GM23248 (cell line): ENCODE measurements around the gene ZNF320. TPM values are rescaled to one million over a fixed set of nuclear protein-coding genes. Genes with fewer than 3 reads are reported as not detected.
"Not testable (repeated sequence)": the region's sequence is repeated elsewhere in the genome, so short reads cannot be mapped to it uniquely, and the experiment has no call there.

Experiments
- DNase-seq: peaks from one replicate; pipeline ENCODE4 v3.0.0-alpha.2; 2015
- H2AFZ ChIP-seq: fragments of 200-600 bp; sonication (generic); 2 replicates; pipeline ENCODE4 v1.6.1; 2016; ENCODE audit warnings: antibody characterized with exemption
- H3F3A ChIP-seq: fragments of 200-600 bp; sonication (generic); 2 replicates; pipeline ENCODE4 v1.6.1; 2016; ENCODE audit warnings: mild to moderate bottlenecking, antibody characterized with exemption, mixed run types; ENCODE audit not compliant: insufficient read depth
- H3K27ac ChIP-seq: fragments of 200-600 bp; sonication (generic); 2 replicates; pipeline ENCODE4 v1.5.1; 2016; ENCODE audit warnings: mild to moderate bottlenecking
- H3K27me3 ChIP-seq: fragments of 200-600 bp; sonication (generic); replicated peaks from 2 replicates; pipeline ENCODE4 v1.6.1; 2016; ENCODE audit warnings: mild to moderate bottlenecking; ENCODE audit not compliant: insufficient read depth
- H3K36me3 ChIP-seq: fragments of 200-600 bp; sonication (generic); 2 replicates; pipeline ENCODE4 v1.6.1; 2016; ENCODE audit warnings: low read depth, mild to moderate bottlenecking
- H3K4me1 ChIP-seq: fragments of 200-600 bp; sonication (generic); 2 replicates; pipeline ENCODE4 v1.6.1; 2016; ENCODE audit warnings: mild to moderate bottlenecking; ENCODE audit not compliant: insufficient read depth
- H3K4me2 ChIP-seq: fragments of 200-600 bp; sonication (generic); one replicate; pipeline ENCODE4 v1.6.1; 2016; ENCODE audit warnings: mild to moderate bottlenecking; ENCODE audit not compliant: unreplicated experiment
- H3K4me3 ChIP-seq: fragments of 200-600 bp; sonication (generic); 2 replicates; pipeline ENCODE4 v1.5.1; 2016; ENCODE audit warnings: mild to moderate bottlenecking
- H3K79me2 ChIP-seq: fragments of 200-600 bp; sonication (generic); 2 replicates; pipeline ENCODE4 v1.6.1; 2016; ENCODE audit warnings: mild to moderate bottlenecking; ENCODE audit not compliant: insufficient read depth
- H3K9ac ChIP-seq: fragments of 200-600 bp; sonication (generic); 2 replicates; pipeline ENCODE4 v1.6.1; 2016; ENCODE audit warnings: mild to moderate bottlenecking
- H3K9me2 ChIP-seq: fragments of 200-600 bp; sonication (generic); 2 replicates; pipeline ENCODE4 v1.6.1; 2016; ENCODE audit warnings: mixed run types, mild to moderate bottlenecking, moderate library complexity; ENCODE audit not compliant: insufficient read depth
- H3K9me3 ChIP-seq: fragments of 200-600 bp; sonication (generic); one replicate; pipeline ENCODE4 v1.6.1; 2017; ENCODE audit warnings: low read depth
- H4K20me1 ChIP-seq: fragments of 200-600 bp; sonication (generic); 2 replicates; pipeline ENCODE4 v1.6.0; 2016; ENCODE audit not compliant: insufficient read depth
- EZH2 ChIP-seq: fragments of 200-600 bp; sonication (generic); IDR thresholded peaks from 2 replicates; pipeline ENCODE4 v1.6.1; 2018; ENCODE audit warnings: antibody characterized with exemption, mild to moderate bottlenecking; ENCODE audit not compliant: insufficient read depth, poor library complexity, severe bottlenecking
- EZH2phosphoT487 ChIP-seq: fragments of 200-600 bp; sonication (generic); IDR thresholded peaks from 2 replicates; pipeline ENCODE4 v1.6.1; 2018; ENCODE audit warnings: antibody characterized with exemption, moderate library complexity, mild to moderate bottlenecking, low read depth; ENCODE audit not compliant: insufficient read depth
- WGBS, 2 experiments: methylation state at CpG; one replicate each; pipeline ENCODE4 v1.1.6; 2015 to 2017; ENCODE audit warnings: low lambda C conversion rate in 2 of 2, low coverage in 1 of 2; ENCODE audit errors: missing lambda C conversion rate in 2 of 2; 5-methylcytosine and 5-hydroxymethylcytosine counted together
- in situ Hi-C: fragments of 300-500 bp; cut with MboI; formaldehyde crosslinking; loops from 2 replicates; pipeline ENCODE4 v1.15.0; 2020
- polyA plus RNA-seq: library from polyadenylated mRNA; unstranded; fragments of >200 nt; fragmentation: Nextera tagmentation; extraction: Ambion mirVana; gene quantifications from 2 replicates; pipeline ENCODE4 v1.2.1, GENCODE V29; 2016
- total RNA-seq: library from RNA; depleted of rRNA; stranded (reverse); fragments of >200 nt; shearing (Covaris generic); gene quantifications from 2 replicates; pipeline ENCODE4 v1.2.3, GENCODE V29; 2014

ZNF320 gene
- total and polyA plus RNA-seq, 2 experiments from 2014 or later, result 4.3 to 16.4 TPM

DNA sequence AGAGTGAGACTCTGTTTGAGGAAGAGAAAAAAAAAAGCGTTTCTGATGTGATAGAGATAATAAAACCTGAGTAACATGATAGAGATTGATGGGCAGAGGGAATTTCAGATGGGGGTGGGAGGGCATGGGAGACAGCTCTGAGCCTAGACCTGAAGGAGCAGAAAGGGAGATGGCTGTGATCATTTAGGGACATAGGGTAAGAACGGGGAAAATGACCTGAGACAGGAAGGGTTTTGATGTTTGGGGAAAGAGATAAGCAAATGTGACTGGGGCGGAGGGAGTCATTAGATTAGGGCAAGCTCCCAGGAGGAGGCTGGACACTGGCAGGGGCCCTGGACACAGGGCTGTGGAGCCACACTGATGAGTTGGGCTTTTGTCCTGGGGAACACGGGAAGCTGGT lies 6.1 kb downstream of the ZNF320 start:
- no peaks in the 10 kb centered on the region for H3K9me2 ChIP-seq
- H2AFZ ChIP-seq, result no peak overlapping the region
- H3K9me3 ChIP-seq, result no peaks in the 10 kb centered on the region
- H3F3A ChIP-seq, result no peaks in the 10 kb centered on the region
- peaks cover 21% of the 10 kb centered on the region; the same call in 1 of the 2 replicates for H3K36me3 ChIP-seq
- in situ Hi-C loops, result no loop called here
- H3K4me1 ChIP-seq, result peaks cover under 1% of the 10 kb centered on the region; the same call in 1 of the 2 replicates
- no peak overlapping the region for H3K4me2 ChIP-seq
- 81 to 82% methylated on average over 3 to 4 of the region's 4 CpGs for WGBS, 2 experiments
- H3K27ac ChIP-seq, result no peak overlapping the region
- peaks cover 32% of the 10 kb centered on the region for H3K79me2 ChIP-seq
- H3K9ac ChIP-seq, result no peak overlapping the region
- no peaks in the 10 kb centered on the region for H3K27me3 ChIP-seq
- DNase-seq, result no peak
- TF ChIP-seq EZH2 (no peak), EZH2phosphoT487 (no peak)
- H3K4me3 ChIP-seq, result no peak overlapping the region
- no peaks in the 10 kb centered on the region for H4K20me1 ChIP-seq

DNA sequence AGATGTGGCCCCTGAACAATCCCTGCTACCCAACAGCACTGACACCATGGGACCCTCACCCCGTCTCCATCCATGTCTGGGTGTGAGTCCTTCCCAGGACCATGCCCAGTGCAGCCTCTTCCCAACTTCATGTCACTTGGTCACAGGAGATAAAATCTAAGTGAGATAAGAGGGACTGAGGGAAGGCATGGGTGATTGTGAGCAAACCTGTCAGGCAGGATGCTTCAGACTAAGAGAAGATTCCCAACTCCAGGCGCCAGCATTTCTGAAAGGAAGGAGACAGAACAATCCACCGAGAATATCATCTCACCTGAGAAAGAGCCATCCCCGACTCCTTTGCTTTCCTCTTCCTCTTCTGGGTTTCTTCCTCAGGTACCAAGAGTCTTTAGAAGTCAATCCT lies 7.5 kb downstream of the ZNF320 start:
- Histone ChIP-seq H3K9me2 (no peaks in the 10 kb centered on the region), H4K20me1 (no peaks in the 10 kb centered on the region), H3K9me3 (no peaks in the 10 kb centered on the region), H2AFZ (no peak overlapping the region), H3K79me2 (peaks cover 18% of the 10 kb centered on the region), H3K9ac (no peak overlapping the region), H3K27ac (no peak overlapping the region), H3K4me1 (no peaks in the 10 kb centered on the region), H3K27me3 (no peaks in the 10 kb centered on the region), H3K4me2 (no peak overlapping the region), H3K4me3 (no peak overlapping the region), H3F3A (no peaks in the 10 kb centered on the region), H3K36me3 (peaks cover 33% of the 10 kb centered on the region)
- no peak for DNase-seq
- in situ Hi-C loops, result no loop called here
- 85 to 86% methylated on average over 4 of the region's 4 CpGs for whole genome bisulfite sequencing, 2 experiments
- TF ChIP-seq EZH2phosphoT487 (no peak), EZH2 (no peak)

DNA sequence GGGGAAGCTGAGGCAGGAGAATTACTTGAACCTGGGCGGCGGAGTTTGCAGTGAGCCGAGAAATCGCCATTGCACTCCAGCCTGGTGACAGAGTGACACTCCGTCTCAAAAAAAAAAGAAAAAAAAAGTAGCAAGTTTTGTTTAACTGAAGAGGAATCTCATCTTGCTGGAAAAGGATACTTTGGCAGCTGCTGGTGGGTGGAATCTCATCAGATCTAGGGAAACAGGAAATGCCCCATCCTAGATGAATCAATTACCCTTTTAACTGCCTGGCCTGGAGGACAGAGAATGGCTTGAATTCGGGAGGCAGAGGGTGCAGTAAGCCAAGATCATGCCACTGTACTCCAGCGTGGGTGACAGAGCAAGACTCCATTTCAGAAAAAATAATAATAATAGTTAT lies 8.4 kb downstream of the ZNF320 start:
- WGBS, 2 experiments, result 86 to 94% methylated on average over 7 of the region's 7 CpGs
- Histone ChIP-seq H3K4me3 (no peak overlapping the region), H4K20me1 (no peaks in the 10 kb centered on the region), H3F3A (no peaks in the 10 kb centered on the region), H3K9me3 (no peaks in the 10 kb centered on the region), H2AFZ (no peak overlapping the region), H3K4me2 (no peak overlapping the region), H3K9me2 (no peaks in the 10 kb centered on the region), H3K27me3 (no peaks in the 10 kb centered on the region), H3K4me1 (no peaks in the 10 kb centered on the region), H3K9ac (no peak overlapping the region), H3K36me3 (peaks cover 42% of the 10 kb centered on the region), H3K79me2 (peaks cover 9% of the 10 kb centered on the region), H3K27ac (no peak overlapping the region)
- no peak for DNase-seq
- TF ChIP-seq EZH2 (no peak), EZH2phosphoT487 (no peak)
- in situ Hi-C loops, result no loop called here

DNA sequence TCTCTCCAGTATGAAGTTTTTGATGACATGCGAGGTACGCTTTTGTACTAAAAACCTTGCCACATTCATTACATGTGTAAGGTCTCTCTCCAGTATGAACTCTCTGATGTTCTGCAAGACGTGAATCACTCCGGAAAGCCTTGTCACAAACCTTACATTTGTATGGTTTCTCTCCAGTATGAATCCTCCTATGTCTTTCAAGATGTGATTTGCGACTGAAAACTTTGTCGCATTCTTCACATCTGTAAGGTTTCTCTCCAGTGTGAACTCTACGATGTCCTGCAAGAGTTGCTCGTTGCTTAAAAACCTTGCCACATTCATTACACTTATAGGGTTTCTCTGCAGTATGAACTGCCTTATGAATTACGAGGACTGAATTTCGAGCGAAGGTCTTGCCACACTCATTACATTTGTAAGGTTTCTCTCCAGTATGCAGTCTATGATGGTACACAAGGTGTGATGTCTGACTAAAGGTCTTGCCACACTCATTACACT lies 16.5 kb downstream of the ZNF320 start:
- H2AFZ ChIP-seq, result no peak overlapping the region
- H3K27ac ChIP-seq, result no peak overlapping the region
- H3K9ac ChIP-seq, result no peak overlapping the region
- no peak overlapping the region for H3K4me3 ChIP-seq
- H3K4me1 ChIP-seq, result no peaks in the 10 kb centered on the region
- no peak for DNase-seq
- H3K9me3 ChIP-seq, result peaks cover 22% of the 10 kb centered on the region
- H3F3A ChIP-seq, result no peaks in the 10 kb centered on the region
- H3K36me3 ChIP-seq, result peaks cover 75% of the 10 kb centered on the region
- WGBS, 2 experiments, result 94 to 95% methylated on average over 11 of the region's 11 CpGs
- H3K9me2 ChIP-seq, result no peaks in the 10 kb centered on the region
- H3K4me2 ChIP-seq, result no peak overlapping the region
- TF ChIP-seq EZH2 (no peak), EZH2phosphoT487 (no peak)
- in situ Hi-C loops, result no loop called here
- no peaks in the 10 kb centered on the region for H4K20me1 ChIP-seq
- H3K27me3 ChIP-seq, result no peaks in the 10 kb centered on the region
- H3K79me2 ChIP-seq, result no peaks in the 10 kb centered on the region

DNA sequence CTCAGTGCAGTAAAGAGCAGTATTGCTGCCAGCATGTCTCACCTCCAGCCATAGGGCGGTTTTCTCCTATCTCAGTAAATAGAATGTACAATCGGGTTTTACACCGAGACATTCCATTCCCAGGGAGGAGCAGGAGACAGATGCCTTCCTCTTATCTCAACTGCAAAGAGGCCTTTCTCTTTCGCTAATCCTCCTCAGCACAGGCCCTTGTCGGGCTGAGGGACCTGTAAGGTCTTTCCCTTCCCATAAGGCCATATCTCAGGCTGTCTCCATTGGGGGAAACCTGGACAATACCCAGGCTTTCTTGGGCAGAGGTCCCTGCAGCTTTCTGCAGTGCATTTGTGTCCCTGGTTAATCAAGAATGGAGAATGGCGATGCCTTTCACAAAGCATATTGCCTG lies 24.4 kb downstream of the ZNF320 start:
- WGBS, 2 experiments, result 92 to 93% methylated on average over 6 of the region's 6 CpGs

More for the DNA sequence above, 24.4 kb downstream of the ZNF320 start:
- DNase-seq, H2AFZ ChIP-seq, H4K20me1 ChIP-seq, H3K27ac ChIP-seq, H3K9me3 ChIP-seq, H3K36me3 ChIP-seq, in situ Hi-C loops, H3K27me3 ChIP-seq, H3K4me2 ChIP-seq, H3K9me2 ChIP-seq, H3K9ac ChIP-seq, H3F3A ChIP-seq, H3K79me2 ChIP-seq, H3K4me3 ChIP-seq, H3K4me1 ChIP-seq: not testable (repeated sequence)
